HepG2 (cell line): ENCODE measurements around the gene NFYC. TPM values are rescaled to one million over a fixed set of nuclear protein-coding genes. Genes with fewer than 3 reads are reported as not detected.

Experiments used
- ATAC-seq: fragments of 200-7000 bp; cut with Tn5 transposase; 3 replicates; pipeline ENCODE4 v1.9.1; 2020; ENCODE audit warnings: mild to moderate bottlenecking, moderate library complexity
- BruUV-seq: library from RNA; stranded (reverse); fragments of 400-500 nt; replicated peaks from 2 replicates; lab custom pipeline; 2021; lab: Mats Ljungman, UMichigan
- CTCF ChIA-PET: fragments of 300-600 bp; formaldehyde crosslinking; extraction: SDS; loops from one replicate; lab custom pipeline; 2021; ENCODE audit warnings: low total read pairs, inconsistent platforms, low intra/inter-chr PET ratio; lab: Yijun Ruan, JAX
- POLR2A ChIA-PET: fragments of 350-600 bp; sonication (Branson Sonifier 250); formaldehyde crosslinking; loops from one replicate; lab custom pipeline; 2020; ENCODE audit warnings: antibody characterized with exemption, inconsistent platforms; lab: Yijun Ruan, JAX
- DNase-seq: peaks from one replicate; pipeline ENCODE4 v3.0.0-alpha.2; 2015; ENCODE audit warnings: low spot score
- FAIRE-seq: peaks from 3 replicates; lab custom pipeline; 2011; peaks lifted over from hg19 to GRCh38; lab: Jason Lieb, UNC
- H2AFZ ChIP-seq: one replicate; pipeline ENCODE4 v1.6.1; 2011; ENCODE audit warnings: low read length, inconsistent platforms
- H3K27ac ChIP-seq: fragments of 300-600 bp; 3 replicates; pipeline ENCODE4 v1.8.0; 2011; ENCODE audit warnings: mixed run types, mild to moderate bottlenecking, mixed read lengths, low read length, inconsistent platforms; ENCODE audit not compliant: insufficient read depth; ENCODE audit errors: extremely low read length
- H3K27me3 ChIP-seq, 2 experiments: fragments of 200-600 bp in 1 of 2; 2 replicates in 1 of 2; 3 replicates in 1 of 2; pipeline versions ENCODE4 v1.6.0 to v1.8.0; 2011; ENCODE audit warnings: low read length in 2 of 2, mild to moderate bottlenecking in 2 of 2, moderate library complexity in 2 of 2, inconsistent platforms in 1 of 2; ENCODE audit not compliant: insufficient read depth in 2 of 2, control insufficient read depth in 1 of 2
- H3K36me3 ChIP-seq, 2 experiments: fragments of 200-600 bp in 1 of 2; replicated peaks in 1 of 2; 2 replicates in 1 of 2; 3 replicates in 1 of 2; pipeline versions ENCODE4 v1.5.1 to v1.8.0; 2011; ENCODE audit warnings: low read length in 2 of 2, inconsistent platforms in 1 of 2; ENCODE audit not compliant: insufficient read depth in 2 of 2, control insufficient read depth in 1 of 2
- H3K4me1 ChIP-seq: 2 replicates; pipeline ENCODE4 v1.5.1; 2012; ENCODE audit warnings: low read length, inconsistent platforms; ENCODE audit not compliant: insufficient read depth
- H3K4me2 ChIP-seq: 2 replicates; pipeline ENCODE4 v1.6.0; 2011; ENCODE audit warnings: low read depth, low read length, inconsistent platforms
- H3K4me3 ChIP-seq, 3 experiments: fragments of 200-600 bp in 1 of 3; sonication (generic), shearing (Covaris generic) in 1 of 3; replicated peaks in 1 of 3; 2 replicates each; pipeline ENCODE4 v1.5.1; 2011 to 2016; ENCODE audit warnings: low read length in 3 of 3, inconsistent platforms in 2 of 3, low read depth in 2 of 3, mild to moderate bottlenecking in 2 of 3, control low read depth in 1 of 3, mixed read lengths in 1 of 3; ENCODE audit not compliant: insufficient read depth in 1 of 3
- H3K79me2 ChIP-seq: one replicate; pipeline ENCODE4 v1.6.1; 2011; ENCODE audit warnings: low read length, inconsistent platforms; ENCODE audit not compliant: insufficient read depth
- H3K9ac ChIP-seq: 2 replicates; pipeline ENCODE4 v1.6.0; 2011; ENCODE audit warnings: mild to moderate bottlenecking, low read depth, low read length, inconsistent platforms; ENCODE audit not compliant: insufficient read depth
- H3K9me3 ChIP-seq: 2 replicates; pipeline ENCODE4 v1.5.1; 2012; ENCODE audit warnings: mild to moderate bottlenecking, low read length
- H4K20me1 ChIP-seq: 2 replicates; pipeline ENCODE4 v1.6.0; 2011; ENCODE audit warnings: inconsistent platforms, mild to moderate bottlenecking, low read length, moderate library complexity; ENCODE audit not compliant: insufficient read depth
- EED ChIP-seq: sonication (generic); formaldehyde crosslinking; IDR thresholded peaks from 2 replicates; pipeline ENCODE4 v1.5.0; 2020; ENCODE audit warnings: mild to moderate bottlenecking, missing genetic modification reagents
- ETV5 ChIP-seq: IDR thresholded peaks from 2 replicates; pipeline ENCODE4 v1.6.1; 2018; ENCODE audit warnings: missing biosample characterization, missing genetic modification reagents, inconsistent platforms, borderline replicate concordance
- HMG20B ChIP-seq: conservative IDR thresholded peaks from 2 replicates; pipeline ENCODE4 v1.6.1; 2016; ENCODE audit warnings: missing genetic modification reagents, missing compliant biosample characterization
- NFE2L2 ChIP-seq: fragments of 150-350 bp; IDR thresholded peaks from 2 replicates; pipeline ENCODE4 v1.6.1; 2014; ENCODE audit warnings: low read length
- STAT5B ChIP-seq: sonication (generic); formaldehyde crosslinking; IDR thresholded peaks from 2 replicates; pipeline ENCODE4 v1.4.0; 2020; ENCODE audit warnings: missing genetic modification reagents
- ZNF12 ChIP-seq: sonication (generic); formaldehyde crosslinking; IDR thresholded peaks from 2 replicates; pipeline ENCODE4 v1.5.0; 2020; ENCODE audit warnings: missing genetic modification reagents
- ZNF274 ChIP-seq: sonication (generic); formaldehyde crosslinking; IDR thresholded peaks from 2 replicates; pipeline ENCODE4 v1.5.1; 2020; ENCODE audit warnings: mild to moderate bottlenecking, missing genetic modification reagents
- ZNF883 ChIP-seq: sonication (generic); formaldehyde crosslinking; IDR thresholded peaks from 2 replicates; pipeline ENCODE4 v1.5.1; 2020; ENCODE audit warnings: mild to moderate bottlenecking, missing genetic modification reagents; ENCODE audit errors: not compliant biosample characterization
- ZSCAN29 ChIP-seq: sonication (generic); formaldehyde crosslinking; conservative IDR thresholded peaks from 2 replicates; pipeline ENCODE4 v1.4.0; 2020; ENCODE audit warnings: mild to moderate bottlenecking, missing genetic modification reagents
- WGBS: methylation state at CpG from one replicate; pipeline ENCODE4 v1.1.6; 2017; ENCODE audit warnings: low lambda C conversion rate; 5-methylcytosine and 5-hydroxymethylcytosine counted together
- in situ Hi-C: cut with HindIII; loops from 2 replicates; pipeline ENCODE4 v1.10.0; 2017; ENCODE audit warnings: low pct_unique_long_range_greater_than_20kb; ENCODE audit not compliant: extremely low pct_ligation_motif_present
- intact Hi-C: fragments of 100-400 bp; cut with micrococcal nuclease; formaldehyde crosslinking; loops from one replicate; pipeline ENCODE4 v1.10.0; 2022; ENCODE audit not compliant: unreplicated experiment
- polyA plus RNA-seq, 8 experiments: library from polyadenylated mRNA; depleted of rRNA in 3 of 8; stranded (reverse) in 7 of 8; unstranded in 1 of 8; fragments of >200 nt; fragmentation: Illumina TruSeq in 4 of 8; extraction: Trizol in 4 of 8; gene quantifications; 2 replicates each; pipeline versions ENCODE4 v1.2.1 to v1.2.3, GENCODE V29; 2011 to 2016; ENCODE audit warnings: low read depth in 4 of 8, missing spikeins in 1 of 8, mixed read lengths in 1 of 8; ENCODE audit not compliant: insufficient read depth in 1 of 8
- total RNA-seq, 5 experiments: library from RNA; depleted of rRNA; stranded (reverse); fragments of >200 nt; fragmentation: Illumina TruSeq; extraction: Trizol; gene quantifications; 2 replicates each; pipeline ENCODE4 v1.2.3, GENCODE V29; 2016; ENCODE audit warnings: low read depth in 1 of 5
- TF ChIP-seq, protein P1 (sequence below): sonication (generic); formaldehyde crosslinking; IDR thresholded peaks from 2 replicates; pipeline ENCODE4 v1.4.0; 2020; ENCODE audit warnings: missing genetic modification reagents
- TF ChIP-seq, protein P2 (sequence below): sonication (generic); formaldehyde crosslinking; IDR thresholded peaks from 2 replicates; pipeline ENCODE4 v1.4.0; 2020; ENCODE audit warnings: mild to moderate bottlenecking, missing genetic modification reagents
- TF ChIP-seq, protein P3 (sequence below): sonication (generic); formaldehyde crosslinking; IDR thresholded peaks from 2 replicates; pipeline ENCODE4 v1.5.1; 2020; ENCODE audit warnings: mild to moderate bottlenecking, missing genetic modification reagents

Gene NFYC
- total and polyA plus RNA-seq, 2 of the 13 experiments (the other 11 are each of a cell fraction or from before 2014, with no cell fraction given) = 33.9 to 73.7 TPM

DNA sequence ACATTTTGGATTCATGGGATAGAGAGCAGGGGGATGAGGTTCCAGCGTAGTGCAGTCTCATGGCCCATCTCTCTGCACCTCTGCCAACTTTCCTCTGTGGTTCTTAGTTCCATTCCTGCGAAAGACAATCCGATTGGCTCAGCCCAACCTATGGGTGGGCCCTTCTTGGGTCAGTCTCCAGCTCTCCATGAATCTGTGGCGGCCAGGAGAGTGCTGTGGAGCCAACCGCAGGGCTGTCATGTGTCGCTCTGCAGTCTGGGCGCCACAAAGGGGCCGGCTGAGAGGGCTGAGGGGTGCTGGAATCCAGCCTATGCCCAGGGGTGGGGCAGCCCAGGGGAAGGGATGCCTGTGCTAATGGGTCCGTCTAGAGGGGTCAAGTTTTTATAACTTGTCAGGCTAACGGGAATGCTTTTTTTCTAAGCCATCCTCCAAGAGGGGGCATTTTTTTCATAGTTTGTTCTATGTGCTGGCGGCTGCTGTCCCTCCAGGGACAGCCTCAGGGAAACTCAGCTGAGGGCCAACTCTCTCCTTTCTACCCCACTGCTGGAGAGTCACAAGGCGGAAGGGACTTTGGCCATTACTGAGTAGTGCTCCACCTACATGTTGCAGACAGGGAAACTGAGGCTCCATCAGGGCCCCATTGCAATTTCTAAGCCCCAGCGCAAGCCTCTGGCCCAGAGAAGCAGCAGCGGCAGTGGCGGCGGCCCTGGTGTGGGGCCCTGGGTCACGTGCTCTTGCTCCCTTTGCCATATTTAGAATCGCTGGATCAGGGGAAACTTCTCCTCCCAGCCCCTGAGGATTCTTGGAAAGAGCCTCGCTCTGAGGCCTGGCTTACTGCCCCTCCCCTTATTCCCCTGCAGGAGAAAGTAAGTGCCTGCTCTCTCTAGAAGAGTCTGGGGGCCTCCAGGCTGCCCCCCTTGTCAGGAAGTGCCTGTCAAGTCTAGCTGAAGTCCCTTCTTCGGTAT is 115.5 kb downstream of the NFYC start:
- Histone ChIP-seq H4K20me1 (no peaks in the 10 kb centered on the region), H3K4me3 (no peak overlapping the region), H3K79me2 (no peaks in the 10 kb centered on the region), H2AFZ (no peak overlapping the region), H3K27ac (no peak overlapping the region), H3K9ac (no peak overlapping the region), H3K36me3 (no peaks in the 10 kb centered on the region), H3K4me1 (peaks cover 2% of the 10 kb centered on the region), H3K4me2 (no peak overlapping the region; the same call in 1 of the 2 replicates), H3K27me3 (peaks cover 0 to 36% of the 10 kb centered on the region in 2 experiments; a peak in 3 of 5 replicates), H3K9me3 (no peaks in the 10 kb centered on the region)
- FAIRE-seq = no peak
- no TSS peak for BruUV-seq
- DNase-seq = no peak
- TF ChIP-seq ZNF883 (no peak), NFE2L2 (no peak), ZSCAN29 (CRISPR knock-in tag) (no peak), HMG20B (CRISPR knock-in tag) (no peak), ZNF274 (no peak), ZNF12 (no peak), ETV5 (CRISPR knock-in tag) (no peak), STAT5B (CRISPR knock-in tag) (no peak), EED (CRISPR knock-in tag) (no peak)
- TF ChIP-seq, protein P1, sequence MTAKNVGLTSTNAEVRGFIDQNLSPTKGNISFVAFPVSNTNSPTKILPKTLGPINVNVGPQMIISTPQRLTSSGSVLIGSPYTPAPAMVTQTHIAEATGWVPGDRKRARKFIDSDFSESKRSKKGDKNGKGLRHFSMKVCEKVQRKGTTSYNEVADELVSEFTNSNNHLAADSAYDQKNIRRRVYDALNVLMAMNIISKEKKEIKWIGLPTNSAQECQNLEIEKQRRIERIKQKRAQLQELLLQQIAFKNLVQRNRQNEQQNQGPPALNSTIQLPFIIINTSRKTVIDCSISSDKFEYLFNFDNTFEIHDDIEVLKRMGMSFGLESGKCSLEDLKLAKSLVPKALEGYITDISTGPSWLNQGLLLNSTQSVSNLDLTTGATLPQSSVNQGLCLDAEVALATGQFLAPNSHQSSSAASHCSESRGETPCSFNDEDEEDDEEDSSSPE (CRISPR knock-in tag) = no peak
- TF ChIP-seq, protein P2, sequence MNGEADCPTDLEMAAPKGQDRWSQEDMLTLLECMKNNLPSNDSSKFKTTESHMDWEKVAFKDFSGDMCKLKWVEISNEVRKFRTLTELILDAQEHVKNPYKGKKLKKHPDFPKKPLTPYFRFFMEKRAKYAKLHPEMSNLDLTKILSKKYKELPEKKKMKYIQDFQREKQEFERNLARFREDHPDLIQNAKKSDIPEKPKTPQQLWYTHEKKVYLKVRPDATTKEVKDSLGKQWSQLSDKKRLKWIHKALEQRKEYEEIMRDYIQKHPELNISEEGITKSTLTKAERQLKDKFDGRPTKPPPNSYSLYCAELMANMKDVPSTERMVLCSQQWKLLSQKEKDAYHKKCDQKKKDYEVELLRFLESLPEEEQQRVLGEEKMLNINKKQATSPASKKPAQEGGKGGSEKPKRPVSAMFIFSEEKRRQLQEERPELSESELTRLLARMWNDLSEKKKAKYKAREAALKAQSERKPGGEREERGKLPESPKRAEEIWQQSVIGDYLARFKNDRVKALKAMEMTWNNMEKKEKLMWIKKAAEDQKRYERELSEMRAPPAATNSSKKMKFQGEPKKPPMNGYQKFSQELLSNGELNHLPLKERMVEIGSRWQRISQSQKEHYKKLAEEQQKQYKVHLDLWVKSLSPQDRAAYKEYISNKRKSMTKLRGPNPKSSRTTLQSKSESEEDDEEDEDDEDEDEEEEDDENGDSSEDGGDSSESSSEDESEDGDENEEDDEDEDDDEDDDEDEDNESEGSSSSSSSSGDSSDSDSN (CRISPR knock-in tag) = no peak
- TF ChIP-seq, protein P3, sequence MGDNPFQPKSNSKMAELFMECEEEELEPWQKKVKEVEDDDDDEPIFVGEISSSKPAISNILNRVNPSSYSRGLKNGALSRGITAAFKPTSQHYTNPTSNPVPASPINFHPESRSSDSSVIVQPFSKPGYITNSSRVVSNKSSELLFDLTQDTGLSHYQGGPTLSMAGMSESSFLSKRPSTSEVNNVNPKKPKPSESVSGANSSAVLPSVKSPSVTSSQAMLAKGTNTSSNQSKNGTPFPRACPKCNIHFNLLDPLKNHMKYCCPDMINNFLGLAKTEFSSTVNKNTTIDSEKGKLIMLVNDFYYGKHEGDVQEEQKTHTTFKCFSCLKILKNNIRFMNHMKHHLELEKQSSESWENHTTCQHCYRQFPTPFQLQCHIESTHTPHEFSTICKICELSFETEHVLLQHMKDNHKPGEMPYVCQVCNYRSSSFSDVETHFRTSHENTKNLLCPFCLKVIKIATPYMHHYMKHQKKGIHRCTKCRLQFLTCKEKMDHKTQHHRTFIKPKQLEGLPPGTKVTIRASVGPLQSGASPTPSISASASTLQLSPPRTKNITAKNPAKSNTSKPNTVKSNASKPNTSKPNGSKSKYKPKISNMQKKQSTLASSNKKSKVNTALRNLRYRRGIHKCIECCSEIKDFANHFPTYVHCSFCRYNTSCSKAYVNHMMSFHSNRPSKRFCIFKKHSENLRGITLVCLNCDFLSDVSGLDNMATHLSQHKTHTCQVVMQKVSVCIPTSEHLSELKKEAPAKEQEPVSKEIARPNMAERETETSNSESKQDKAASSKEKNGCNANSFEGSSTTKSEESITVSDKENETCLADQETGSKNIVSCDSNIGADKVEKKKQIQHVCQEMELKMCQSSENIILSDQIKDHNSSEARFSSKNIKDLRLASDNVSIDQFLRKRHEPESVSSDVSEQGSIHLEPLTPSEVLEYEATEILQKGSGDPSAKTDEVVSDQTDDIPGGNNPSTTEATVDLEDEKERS (CRISPR knock-in tag) = no peak
- ChIA-PET POLR2A (no interaction called here), CTCF (no interaction called here)
- no peak for ATAC-seq
- in situ Hi-C loops (no loop called here), intact Hi-C loops (no loop called here)
- 29% methylated on average over 15 of the region's 20 CpGs for WGBS
